C1 segment of cervical spinal cord (tissue), 14 donors: ENCODE data around the gene PTPN4.
"Not testable (repeated sequence)": the region's sequence is repeated elsewhere in the genome, so short reads cannot be mapped to it uniquely, and the experiment has no call there.

Experiments used
- DNase-seq, 14 donors: peaks; one replicate each; lab custom pipeline; 2025; lab: John Stamatoyannopoulos, UW

The PTPN4 gene

DNA sequence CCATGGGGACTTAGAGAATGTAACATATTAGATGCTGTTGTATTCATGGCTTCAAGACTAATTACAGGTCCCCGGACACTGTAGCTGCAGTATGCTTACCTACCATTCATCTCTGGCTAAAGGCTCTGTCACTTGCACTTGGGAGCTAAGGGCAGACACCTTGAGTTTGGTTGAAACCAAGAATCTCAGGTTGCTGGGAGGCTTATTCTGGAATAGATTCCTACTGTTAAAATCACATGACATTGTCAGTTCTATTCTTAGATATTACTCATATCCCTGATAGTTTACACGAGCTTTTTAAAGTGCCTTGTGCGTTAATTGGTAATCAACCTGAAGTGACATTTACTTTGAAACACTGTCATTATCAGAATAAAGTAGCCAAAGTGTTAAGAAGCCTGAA is 180.2 kb downstream of the PTPN4 start:
- no peak for DNase-seq

DNA sequence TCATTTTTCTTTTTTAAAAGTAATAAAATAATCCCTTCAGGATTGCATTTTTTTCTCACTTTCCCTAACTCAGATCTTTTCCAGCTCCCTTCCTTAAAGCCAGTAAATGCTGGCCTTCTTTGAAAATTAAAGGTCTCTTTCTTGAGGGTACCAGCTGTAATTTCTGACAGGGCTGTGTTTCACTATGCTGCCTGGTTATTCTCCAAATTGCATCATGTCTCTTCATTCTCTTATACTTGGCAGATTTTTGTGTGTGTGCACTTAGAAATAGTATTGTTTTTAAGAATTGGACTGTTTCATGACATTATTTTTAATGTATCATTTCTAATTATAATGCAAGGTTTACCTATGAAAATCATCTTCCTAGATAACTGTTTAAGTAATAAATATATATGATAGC is 181.1 kb downstream of the PTPN4 start:
- no peak for DNase-seq

DNA sequence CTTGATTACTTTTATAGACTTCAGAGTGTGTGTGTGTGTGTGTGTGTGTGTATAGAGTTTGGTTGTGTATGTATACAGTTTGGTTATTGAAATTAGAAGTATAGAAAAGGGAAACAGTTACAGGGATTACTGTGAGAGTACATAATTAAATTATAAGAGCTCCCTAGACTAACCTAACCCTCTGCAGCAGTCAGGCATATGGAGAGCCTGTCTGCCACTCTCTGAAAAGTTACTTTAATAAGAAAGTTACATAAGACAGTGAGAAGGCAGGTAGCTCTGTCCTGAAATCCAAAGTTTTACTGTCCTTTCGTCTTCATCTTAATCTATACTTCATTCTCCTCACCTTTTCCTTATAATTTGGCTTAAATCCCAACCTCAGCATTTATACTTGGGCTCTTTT is 181.7 kb downstream of the PTPN4 start:
- DNase-seq = no peak

DNA sequence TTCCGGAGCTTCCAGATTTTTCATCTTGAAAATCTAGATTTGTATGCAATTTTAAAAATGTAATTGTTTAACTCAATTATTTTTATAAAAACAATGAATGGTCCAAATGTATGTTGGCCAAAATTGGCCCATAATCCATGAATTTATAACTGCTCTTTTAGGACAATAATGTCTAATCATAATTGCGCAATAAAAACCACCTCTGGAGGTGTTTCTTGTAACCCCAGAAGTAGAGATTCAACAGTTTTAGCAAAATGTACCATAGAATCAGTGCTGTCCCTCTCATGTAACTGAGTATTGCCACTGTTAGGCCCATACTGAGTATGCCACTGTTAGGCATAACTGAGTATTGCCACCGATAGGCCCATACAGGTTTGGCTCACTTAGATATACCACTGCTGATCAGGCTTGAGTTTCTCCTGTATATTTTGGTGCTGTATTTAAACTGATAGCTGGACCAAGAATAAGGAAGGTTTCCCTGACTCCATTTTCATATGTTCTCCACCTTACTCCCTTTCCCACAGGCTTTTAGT is 182.3 kb downstream of the PTPN4 start:
- DNase-seq = no peak

DNA sequence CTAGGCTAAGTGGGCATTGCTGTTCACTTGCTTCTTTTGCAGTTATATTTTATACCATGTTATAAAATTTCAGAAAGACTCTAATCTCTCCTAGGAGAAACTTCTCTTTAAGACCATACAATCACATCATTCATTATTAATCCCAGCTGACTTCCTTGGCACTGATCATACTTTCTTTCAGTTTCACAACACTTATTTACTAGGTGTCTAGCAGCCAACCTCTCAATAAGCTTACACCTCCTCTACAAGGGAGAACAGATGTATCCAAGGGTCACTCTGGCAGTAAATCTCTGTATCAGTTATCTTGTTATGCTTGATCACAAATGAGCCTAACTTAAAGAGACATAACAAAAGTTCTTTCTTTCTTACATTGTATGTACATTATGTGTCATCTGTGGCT is 183.3 kb downstream of the PTPN4 start:
- DNase-seq = no peak

DNA sequence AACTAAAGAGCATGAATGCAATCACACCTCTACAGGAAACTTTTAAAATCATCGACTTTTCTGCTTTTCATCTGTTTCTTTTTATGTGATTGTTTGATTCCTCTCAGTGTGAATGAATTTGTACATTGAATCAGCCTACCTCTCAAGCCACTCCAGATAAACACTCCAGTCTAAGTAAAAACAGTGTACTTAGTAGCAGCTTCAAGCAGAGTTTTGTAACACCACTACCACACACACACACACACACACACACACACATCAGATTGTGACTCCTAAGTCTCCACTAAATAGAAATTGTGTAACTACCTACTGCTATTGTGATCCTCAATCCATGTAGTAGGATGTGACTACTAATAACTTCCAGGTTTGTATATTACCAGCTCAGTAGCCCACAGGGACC is 187.8 kb downstream of the PTPN4 start:
- no peak for DNase-seq

DNA sequence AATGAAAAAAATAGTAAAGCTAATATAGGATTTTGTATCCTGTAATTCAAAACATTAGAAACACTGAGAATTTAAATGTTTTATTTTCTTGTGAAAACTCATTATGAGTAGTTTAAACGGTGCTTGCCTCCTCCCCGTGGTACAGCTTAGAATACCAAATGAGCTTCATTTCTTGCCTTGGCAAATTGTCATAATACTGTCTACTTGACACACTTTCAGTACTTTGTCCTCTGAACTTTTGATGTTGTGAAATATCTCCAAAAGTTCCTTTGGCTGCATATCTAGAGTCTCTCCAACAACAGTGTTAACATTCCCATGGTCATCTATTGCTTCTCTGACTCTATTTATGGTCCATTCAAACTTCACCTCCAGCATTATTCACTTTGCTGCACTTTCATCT is 191.2 kb downstream of the PTPN4 start:
- DNase-seq = no peak

DNA sequence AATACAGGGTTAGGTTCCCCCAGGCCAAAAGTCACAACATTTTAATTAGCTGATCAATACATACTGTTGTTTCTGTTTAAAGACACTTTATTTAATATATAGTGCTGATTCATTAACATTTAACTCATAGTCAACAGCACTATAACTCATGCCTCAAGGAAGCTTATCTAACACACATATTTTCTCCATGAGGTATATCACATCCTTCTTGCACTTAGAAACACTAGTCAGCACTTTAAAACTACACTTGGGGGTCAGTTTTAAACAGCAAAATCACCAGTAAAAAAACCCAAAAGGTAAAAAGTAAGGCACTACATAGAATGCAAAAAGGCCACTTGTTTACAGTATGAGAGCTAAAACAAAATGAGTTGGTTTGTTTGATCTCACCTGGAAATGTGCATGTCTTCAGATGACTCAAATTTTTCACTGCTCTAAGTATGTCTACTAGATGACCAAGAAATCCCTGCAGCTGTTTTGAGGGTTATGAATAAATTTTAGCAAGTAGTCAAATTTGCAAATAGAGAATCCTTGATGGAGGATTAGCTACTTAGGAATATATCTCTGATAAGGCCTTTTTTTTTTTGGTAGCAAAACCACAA is 199.0 kb downstream of the PTPN4 start:
- no peak for DNase-seq

GRCh38 chr2:119960821-119961220 is 201.1 kb downstream of the PTPN4 start:
- no peak for DNase-seq

- DNase-seq = no peak
These were observed 222.2 kb downstream of the PTPN4 start for GRCh38 chr2:119981896-119982295.

GRCh38 chr2:119982506-119982905 is 222.8 kb downstream of the PTPN4 start:
- DNase-seq = no peak

DNA sequence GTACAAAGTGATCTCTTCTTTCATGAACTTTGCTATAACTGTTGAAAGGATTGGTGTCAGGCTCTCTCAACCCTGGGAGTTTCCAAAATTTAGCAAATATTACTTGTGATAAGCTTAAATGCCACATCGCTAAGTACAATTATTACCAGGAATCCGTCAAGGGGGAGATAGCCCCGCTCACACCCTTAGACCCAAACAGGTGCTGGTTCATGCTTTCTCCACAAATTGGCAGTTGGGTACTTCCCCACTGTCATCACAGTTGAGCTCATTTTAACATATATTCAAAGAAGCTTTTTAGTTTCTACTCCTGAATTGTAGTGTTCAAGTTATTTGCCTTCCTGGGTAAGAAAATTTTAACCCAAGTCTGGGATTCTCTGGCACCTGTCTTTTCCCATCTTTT is 223.4 kb downstream of the PTPN4 start:
- DNase-seq = no peak

- no peak for DNase-seq
These were observed 236.4 kb downstream of the PTPN4 start for GRCh38 chr2:119996148-119996547.

- not testable (repeated sequence) for DNase-seq
These were observed 237.5 kb downstream of the PTPN4 start for GRCh38 chr2:119996896-119997891.

DNA sequence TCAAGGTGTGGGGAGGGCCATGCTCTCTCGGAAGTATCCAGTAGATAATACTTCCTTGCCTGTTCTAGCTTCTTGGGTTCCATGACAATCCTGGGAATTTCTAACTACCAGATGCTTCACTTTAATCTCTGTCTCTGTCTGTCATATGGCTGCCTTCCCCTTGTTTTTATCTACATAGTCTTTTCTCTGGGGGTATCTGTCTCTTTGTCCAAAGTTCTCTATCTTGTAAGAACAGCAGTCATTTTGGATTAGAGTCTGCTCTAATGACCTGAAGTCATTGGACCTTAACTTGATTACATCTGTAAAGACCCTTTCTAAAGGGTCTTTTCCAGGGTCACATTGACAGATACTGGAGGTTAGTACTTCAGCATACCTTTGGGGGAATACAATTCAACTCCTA is 241.7 kb downstream of the PTPN4 start:
- DNase-seq = no peak

DNA sequence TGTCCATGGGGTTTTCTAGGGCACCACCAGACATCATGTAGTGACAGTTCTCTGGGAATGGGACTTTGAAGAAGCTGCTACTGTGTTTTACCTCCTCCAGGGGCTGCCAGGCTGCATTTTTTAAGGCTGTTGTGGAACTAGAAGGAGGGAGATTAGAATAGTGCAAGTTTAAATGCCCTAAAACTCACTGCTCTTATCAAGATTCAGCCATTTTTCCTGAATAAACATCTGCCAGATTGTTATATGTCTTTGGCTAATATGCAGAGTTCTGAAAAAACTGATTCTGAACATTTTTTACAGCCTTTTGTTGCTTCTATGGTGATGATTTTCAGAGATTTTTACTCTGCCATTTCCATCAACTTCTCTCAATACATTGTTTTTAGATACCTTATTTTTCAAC is 244.5 kb downstream of the PTPN4 start:
- DNase-seq = no peak

- no peak for DNase-seq
These were observed 246.3 kb downstream of the PTPN4 start for GRCh38 chr2:120005834-120006521.

DNA sequence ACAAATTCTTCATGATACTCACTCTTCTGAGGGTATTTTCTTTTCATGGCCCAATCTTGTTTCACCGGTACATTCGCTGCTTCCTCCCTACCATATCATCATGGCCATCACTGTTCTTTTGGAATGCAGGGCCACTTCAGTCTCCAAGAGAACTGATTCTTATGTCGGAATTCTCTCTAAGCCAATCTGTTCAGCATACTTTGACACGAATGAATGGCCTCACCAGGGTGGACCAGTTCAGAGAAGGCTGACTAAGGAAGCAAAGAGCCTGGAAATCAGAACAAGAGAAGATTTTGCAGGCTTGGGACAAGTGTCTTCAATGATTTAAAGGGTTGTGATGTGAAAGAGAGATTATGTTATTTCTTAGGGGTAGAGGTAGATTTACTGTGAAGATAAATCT is 248.1 kb downstream of the PTPN4 start:
- no peak for DNase-seq

GRCh38 chr2:120012363-120012762 is 252.6 kb downstream of the PTPN4 start:
- DNase-seq = no peak

GRCh38 chr2:120012771-120013596 is 253.3 kb downstream of the PTPN4 start, which contains the start of gene EPB41L5:
Gene EPB41L5, plus strand, starts transcription at chr2:120013077. Its CDS starts 6,008 bp downstream, at chr2:120019085.
- peak; percentile 23 to 92 (median 83) for DNase-seq

- peak in 5 of 14 donors; percentile 7 to 52 (median 44) for DNase-seq
These were observed 254.0 kb downstream of the PTPN4 start for GRCh38 chr2:120013597-120014223.
